Measurements from ENCODE around the gene OSGIN1.

Gene OSGIN1

GRCh38 chr16:83964684-83965443 is 11.8 kb downstream of the OSGIN1 start:
- H3K4me3 ChIP-seq (replicated peaks; ENCODE audit: insufficient read depth, low read length) = no peak overlapping the region
- TF ChIP-seq GABPA (IDR thresholded peaks at IDR 0.05; ENCODE audit: low read depth) (no peak), SPI1 (IDR thresholded peaks at IDR 0.05; ENCODE audit: borderline replicate concordance, low read depth) (no peak), REST (IDR thresholded peaks at IDR 0.05; ENCODE audit: insufficient replicate concordance, low read depth) (no peak)
- DNase-seq (ENCODE audit: low read depth in 1 of 2, low spot score in 1 of 2) = no peak
- peaks cover 8% of the 10 kb centered on the region for H3K27me3 ChIP-seq (ENCODE audit: insufficient read depth, poor library complexity, severe bottlenecking)
- H3K27ac ChIP-seq (replicated peaks) = no peak overlapping the region

GRCh38 chr16:83965444-83966152 is 12.6 kb downstream of the OSGIN1 start:
- Histone ChIP-seq H3K27me3 (ENCODE audit: insufficient read depth, poor library complexity, severe bottlenecking) (peaks cover 12% of the 10 kb centered on the region), H3K27ac (replicated peaks) (no peak overlapping the region), H3K4me3 (replicated peaks; ENCODE audit: insufficient read depth, low read length) (no peak overlapping the region)
- no peak for TF ChIP-seq POLR2AphosphoS5 (IDR thresholded peaks at IDR 0.05; ENCODE audit: low read depth)
- TF ChIP-seq CTCF (IDR thresholded peaks at IDR 0.05; ENCODE audit: insufficient read depth, low read length) = no peak
- TF ChIP-seq GABPA (IDR thresholded peaks at IDR 0.05; ENCODE audit: low read depth) = no peak
- no peak for TF ChIP-seq SPI1 (IDR thresholded peaks at IDR 0.05; ENCODE audit: borderline replicate concordance, low read depth)
- TF ChIP-seq REST (IDR thresholded peaks at IDR 0.05; ENCODE audit: insufficient replicate concordance, low read depth) = no peak
- no peak for DNase-seq (ENCODE audit: low read depth in 1 of 2, low spot score in 1 of 2)

- peaks cover 14% of the 10 kb centered on the region for H3K27me3 ChIP-seq (ENCODE audit: insufficient read depth, poor library complexity, severe bottlenecking)
- TF ChIP-seq GABPA (IDR thresholded peaks at IDR 0.05; ENCODE audit: low read depth) = no peak
- no peak for TF ChIP-seq POLR2AphosphoS5 (IDR thresholded peaks at IDR 0.05; ENCODE audit: low read depth)
- TF ChIP-seq SPI1 (IDR thresholded peaks at IDR 0.05; ENCODE audit: borderline replicate concordance, low read depth) = no peak
- no peak for TF ChIP-seq REST (IDR thresholded peaks at IDR 0.05; ENCODE audit: insufficient replicate concordance, low read depth)
- TF ChIP-seq CTCF (IDR thresholded peaks at IDR 0.05; ENCODE audit: insufficient read depth, low read length) = no peak
- no peak overlapping the region for H3K4me3 ChIP-seq (replicated peaks; ENCODE audit: insufficient read depth, low read length)
- no peak for DNase-seq (ENCODE audit: low read depth in 1 of 2, low spot score in 1 of 2)
- no peak overlapping the region for H3K27ac ChIP-seq (replicated peaks)
Measured at GRCh38 chr16:83966153-83966696, 13.2 kb downstream of the OSGIN1 start.
